H1 (cell line): ENCODE measurements around the gene PSIP1. TPM values are rescaled to one million over a fixed set of nuclear protein-coding genes. Genes with fewer than 3 reads are reported as not detected.
"Not testable (repeated sequence)": the region's sequence is repeated elsewhere in the genome, so short reads cannot be mapped to it uniquely, and the experiment has no call there.

Source experiments
- CTCF ChIA-PET: fragments of 300-600 bp; sonication (Branson Sonifier 250); formaldehyde crosslinking; loops from one replicate; lab custom pipeline; 2021; ENCODE audit not compliant: partially characterized antibody; lab: Charles Lee
- POLR2A ChIA-PET: fragments of 300-600 bp; sonication (Branson Sonifier 250); formaldehyde crosslinking; loops from one replicate; lab custom pipeline; 2021; ENCODE audit warnings: inconsistent platforms; ENCODE audit not compliant: partially characterized antibody; lab: Charles Lee
- DNase-seq, 2 experiments: peaks; one replicate each; pipeline versions ENCODE4 v3.0.0 to v3.0.0-alpha.2; 2010 to 2022; ENCODE audit warnings: low spot score in 2 of 2, low read depth in 1 of 2, mixed read lengths in 1 of 2
- FAIRE-seq: peaks from 2 replicates; lab custom pipeline; 2011; peaks lifted over from hg19 to GRCh38; lab: Jason Lieb, UNC
- H2AFZ ChIP-seq: 2 replicates; pipeline ENCODE4 v1.8.1; 2012; ENCODE audit warnings: low read length, inconsistent platforms
- H2AK5ac ChIP-seq: 2 replicates; pipeline ENCODE4 v1.6.1; 2013; ENCODE audit warnings: low read depth, low read length
- H2BK120ac ChIP-seq: replicated peaks from 2 replicates; pipeline ENCODE3; 2013; ENCODE audit warnings: low read depth, low read length, inconsistent platforms
- H2BK12ac ChIP-seq: 2 replicates; pipeline ENCODE4 v1.6.1; 2013; ENCODE audit warnings: low read depth, low read length
- H2BK15ac ChIP-seq: 2 replicates; pipeline ENCODE4 v1.6.1; 2013; ENCODE audit warnings: low read length
- H2BK20ac ChIP-seq: 2 replicates; pipeline ENCODE4 v1.6.1; 2013; ENCODE audit warnings: low read length
- H2BK5ac ChIP-seq: 2 replicates; pipeline ENCODE4 v1.6.1; 2013; ENCODE audit warnings: low read depth, low read length
- H3K14ac ChIP-seq: 2 replicates; pipeline ENCODE4 v1.6.1; 2013; ENCODE audit warnings: inconsistent platforms; ENCODE audit not compliant: insufficient read length
- H3K18ac ChIP-seq: 2 replicates; pipeline ENCODE4 v1.6.1; 2013; ENCODE audit warnings: low read length; ENCODE audit errors: extremely low read depth
- H3K23ac ChIP-seq: 2 replicates; pipeline ENCODE4 v1.6.1; 2013; ENCODE audit warnings: inconsistent platforms; ENCODE audit not compliant: insufficient read length
- H3K23me2 ChIP-seq: 2 replicates; pipeline ENCODE4 v1.6.1; 2013; ENCODE audit warnings: low read depth, low read length
- H3K27ac ChIP-seq: 2 replicates; pipeline ENCODE4 v1.6.1; 2011; ENCODE audit warnings: low read depth, low read length, inconsistent platforms
- H3K27me3 ChIP-seq, 4 experiments: replicated peaks in 1 of 4; 1 replicate in 1 of 4; 2 replicates in 3 of 4; pipeline versions ENCODE4 v1.6.1 to v1.8.1; 2011 to 2013; ENCODE audit warnings: low read length in 3 of 4, mild to moderate bottlenecking in 3 of 4, inconsistent platforms in 2 of 4, mixed read lengths in 2 of 4, moderate library complexity in 1 of 4; ENCODE audit not compliant: control insufficient read depth in 3 of 4, insufficient read depth in 3 of 4; ENCODE audit errors: extremely low read depth in 1 of 4
- H3K36me3 ChIP-seq, 4 experiments: 2 replicates each; pipeline versions ENCODE4 v1.6.1 to v1.8.1; 2011 to 2013; ENCODE audit warnings: mild to moderate bottlenecking in 4 of 4, low read length in 3 of 4, moderate library complexity in 2 of 4, control low read depth in 1 of 4, inconsistent platforms in 1 of 4; ENCODE audit not compliant: insufficient read depth in 4 of 4, control insufficient read depth in 2 of 4
- H3K4ac ChIP-seq: replicated peaks from 2 replicates; pipeline ENCODE3; 2013; ENCODE audit warnings: low read length, low read depth, mixed read lengths, inconsistent platforms; ENCODE audit not compliant: insufficient read length
- H3K4me1 ChIP-seq, 4 experiments: replicated peaks in 1 of 4; 1 replicate in 1 of 4; 2 replicates in 3 of 4; pipeline versions ENCODE4 v1.6.1 to v1.8.1; 2011 to 2013; ENCODE audit warnings: low read length in 3 of 4, inconsistent platforms in 2 of 4, mixed read lengths in 1 of 4; ENCODE audit not compliant: insufficient read depth in 4 of 4, control insufficient read depth in 3 of 4
- H3K4me2 ChIP-seq, 2 experiments: 2 replicates each; pipeline versions ENCODE4 v1.6.1 to v1.8.1; 2011 to 2013; ENCODE audit warnings: low read depth in 2 of 2, low read length in 2 of 2, control low read depth in 1 of 2, inconsistent platforms in 1 of 2, mild to moderate bottlenecking in 1 of 2; ENCODE audit not compliant: insufficient read depth in 1 of 2
- H3K4me3 ChIP-seq, 4 experiments: fragments of 200-600, 300-600 bp in 1 of 4; sonication (generic), shearing (Covaris generic), sonication (Bioruptor Twin) in 1 of 4; 2 replicates each; pipeline versions ENCODE4 v1.5.1 to v1.8.1; 2011 to 2016; ENCODE audit warnings: low read length in 4 of 4, low read depth in 3 of 4, control low read depth in 2 of 4, inconsistent platforms in 2 of 4, mild to moderate bottlenecking in 2 of 4, mixed read lengths in 1 of 4, moderate library complexity in 1 of 4; ENCODE audit not compliant: insufficient read depth in 2 of 4; ENCODE audit errors: extremely low read depth in 1 of 4
- H3K56ac ChIP-seq: replicated peaks from 2 replicates; pipeline ENCODE3; 2013; ENCODE audit warnings: low read depth, mild to moderate bottlenecking, mixed read lengths, low read length, inconsistent platforms; ENCODE audit not compliant: insufficient read length
- H3K79me1 ChIP-seq: 2 replicates; pipeline ENCODE4 v1.6.1; 2013; ENCODE audit warnings: low read depth, low read length, control low read depth
- H3K79me2 ChIP-seq, 2 experiments: 2 replicates each; pipeline versions ENCODE4 v1.6.1 to v1.8.1; 2012 to 2013; ENCODE audit warnings: low read length in 2 of 2, mild to moderate bottlenecking in 2 of 2, inconsistent platforms in 1 of 2; ENCODE audit not compliant: insufficient read depth in 2 of 2, control insufficient read depth in 1 of 2
- H3K9ac ChIP-seq, 4 experiments: replicated peaks in 1 of 4; 1 replicate in 1 of 4; 2 replicates in 3 of 4; pipeline versions ENCODE4 v1.6.1 to v1.8.1; 2011 to 2013; ENCODE audit warnings: low read depth in 3 of 4, low read length in 3 of 4, control low read depth in 2 of 4, mild to moderate bottlenecking in 2 of 4, moderate library complexity in 2 of 4, inconsistent platforms in 1 of 4; ENCODE audit errors: extremely low read depth in 1 of 4
- H3K9me3 ChIP-seq, 2 experiments: 2 replicates each; pipeline versions ENCODE4 v1.6.1 to v1.8.1; 2012 to 2013; ENCODE audit warnings: mild to moderate bottlenecking in 2 of 2, moderate library complexity in 2 of 2, control low read depth in 1 of 2, inconsistent platforms in 1 of 2, low read depth in 1 of 2, low read length in 1 of 2, mixed read lengths in 1 of 2; ENCODE audit not compliant: insufficient read depth in 2 of 2
- H4K20me1 ChIP-seq, 2 experiments: replicated peaks in 1 of 2; 2 replicates each; pipeline versions ENCODE3 to v1.8.1; 2011 to 2013; ENCODE audit warnings: inconsistent platforms in 2 of 2, low read length in 2 of 2, mild to moderate bottlenecking in 1 of 2; ENCODE audit not compliant: insufficient read depth in 2 of 2, control insufficient read depth in 1 of 2
- H4K5ac ChIP-seq: 2 replicates; pipeline ENCODE4 v1.6.1; 2013; ENCODE audit warnings: low read length, low read depth, mixed read lengths, inconsistent platforms; ENCODE audit not compliant: insufficient read length
- H4K8ac ChIP-seq: 2 replicates; pipeline ENCODE4 v1.8.0; 2013; ENCODE audit warnings: mild to moderate bottlenecking, moderate library complexity, low read length, inconsistent platforms; ENCODE audit not compliant: insufficient read depth; ENCODE audit errors: extremely low read depth
- H4K91ac ChIP-seq: replicated peaks from 2 replicates; pipeline ENCODE3; 2013; ENCODE audit warnings: low read length, mixed read lengths, inconsistent platforms; ENCODE audit not compliant: insufficient read length
- WGBS, 2 experiments: shearing (Covaris generic) in 1 of 2; methylation state at CpG; one replicate each; pipeline versions ENCODE4 v1.1.6 to v1.1.7; 2013 to 2015; ENCODE audit warnings: low lambda C conversion rate in 2 of 2, mixed read lengths in 2 of 2, inconsistent platforms in 1 of 2, low coverage in 1 of 2, missing lambda C conversion rate in 1 of 2; ENCODE audit not compliant: insufficient replicate concordance in 2 of 2, insufficient coverage in 1 of 2, insufficient read length in 1 of 2; ENCODE audit errors: extremely low coverage in 1 of 2, missing lambda C conversion rate in 1 of 2; 5-methylcytosine and 5-hydroxymethylcytosine counted together
- polyA plus RNA-seq, 7 experiments: library from polyadenylated mRNA; depleted of rRNA in 3 of 7; stranded (reverse) in 5 of 7; unstranded in 2 of 7; fragments of >200 nt in 5 of 7; fragments of 200-250 nt in 2 of 7; gene quantifications; 1 replicate in 5 of 7; 2 replicates in 1 of 7; 4 replicates in 1 of 7; pipeline versions ENCODE4 v1.2.1 to v1.2.3, GENCODE V29; 2011 to 2013; ENCODE audit warnings: missing spikeins in 2 of 7, mixed read lengths in 2 of 7
- total RNA-seq: library from RNA; stranded (reverse); fragmentation: NEBNext Ultra II Directional; extraction: Animal tissue kit (Norgen Biotek cat#: 25700); gene quantifications from 2 replicates; pipeline ENCODE4 v1.2.1, GENCODE V29; 2021

PSIP1 gene
- total and polyA plus RNA-seq, 2 of the 8 experiments (the other 6 are each of a cell fraction or from before 2014, with no cell fraction given) = 63.3 to 387 TPM

DNA sequence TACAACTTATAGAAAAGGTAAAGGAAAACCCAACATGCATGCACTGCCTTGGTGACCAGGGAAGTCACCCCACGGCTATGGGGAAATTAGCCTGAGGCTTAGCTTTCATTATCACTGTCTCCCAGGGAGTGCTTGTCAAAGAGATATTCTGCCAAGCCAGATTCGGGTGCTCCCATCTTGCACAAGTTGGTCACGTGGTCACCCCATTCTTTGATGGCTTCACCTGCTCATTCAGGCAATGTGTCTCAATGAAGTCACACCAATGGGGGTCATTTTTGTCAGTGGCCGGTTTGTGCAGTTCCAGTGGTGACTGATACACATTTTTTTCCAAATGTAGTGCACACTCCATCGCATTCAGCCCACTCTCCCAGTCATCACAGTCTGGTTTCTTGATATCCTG, 16.3 kb upstream of the PSIP1 start:
- H3K4me2 ChIP-seq, H3K23me2 ChIP-seq, H2BK12ac ChIP-seq, H3K14ac ChIP-seq, H3K27me3 ChIP-seq, H3K4me1 ChIP-seq, H3K4me3 ChIP-seq, H3K4ac ChIP-seq, CTCF ChIA-PET, FAIRE-seq, H3K79me2 ChIP-seq, H2BK20ac ChIP-seq, H3K9me3 ChIP-seq, H3K56ac ChIP-seq, H3K9ac ChIP-seq, H4K20me1 ChIP-seq, H3K36me3 ChIP-seq, H2BK120ac ChIP-seq, H4K5ac ChIP-seq, DNase-seq, H3K23ac ChIP-seq, H3K27ac ChIP-seq, H4K91ac ChIP-seq, H4K8ac ChIP-seq, H2AK5ac ChIP-seq, H3K18ac ChIP-seq, H3K79me1 ChIP-seq, H2BK5ac ChIP-seq, H2BK15ac ChIP-seq, H2AFZ ChIP-seq: not testable (repeated sequence)
- POLR2A ChIA-PET = interaction anchor here (1.5 kb wide), 1 partner anchor 14 kb away, joined by 3 read pairs; no protein-coding TSS in a partner anchor
- 96% methylated on average over 5 of the region's 5 CpGs; no CpG with 5 or more reads in 1 of the 2 experiments for WGBS, 2 experiments
